GM19463 (cell line): ENCODE data around the gene PTPRD.
"Not testable (repeated sequence)": the region's sequence is repeated elsewhere in the genome, so short reads cannot be mapped to it uniquely, and the experiment has no call there.

ENCODE experiments used
- ATAC-seq: cut with Tn5 transposase; IDR thresholded peaks from one replicate; pipeline ENCODE4 v1.9.1; 2021; ENCODE audit warnings: mild to moderate bottlenecking, moderate library complexity; ENCODE audit not compliant: unreplicated experiment

The PTPRD gene

DNA sequence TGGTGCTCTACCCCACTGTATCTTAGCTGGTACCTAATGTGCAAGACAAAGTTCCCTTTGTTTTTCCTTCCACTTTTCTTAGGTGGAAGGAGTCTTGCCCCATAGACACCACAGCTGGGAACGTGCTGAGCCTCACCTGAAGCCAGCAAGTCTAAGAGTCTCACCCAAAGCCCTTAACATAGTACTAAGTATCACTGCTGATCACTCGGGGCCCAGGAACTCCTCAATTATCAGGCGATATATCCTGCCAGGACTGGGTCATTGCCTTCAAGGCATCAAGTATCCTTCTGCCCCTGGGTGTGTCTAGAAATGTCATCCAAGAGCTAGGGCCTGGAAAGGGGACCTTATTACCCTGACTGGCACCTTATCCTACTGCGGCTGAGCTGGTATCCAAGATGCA lies 123.9 kb downstream of the PTPRD start:
- ATAC-seq = no peak

GRCh38 chr9:10479172-10479571 lies 133.6 kb downstream of the PTPRD start:
- no peak for ATAC-seq

GRCh38 chr9:10449201-10449617 lies 163.6 kb downstream of the PTPRD start:
- not testable (repeated sequence) for ATAC-seq

DNA sequence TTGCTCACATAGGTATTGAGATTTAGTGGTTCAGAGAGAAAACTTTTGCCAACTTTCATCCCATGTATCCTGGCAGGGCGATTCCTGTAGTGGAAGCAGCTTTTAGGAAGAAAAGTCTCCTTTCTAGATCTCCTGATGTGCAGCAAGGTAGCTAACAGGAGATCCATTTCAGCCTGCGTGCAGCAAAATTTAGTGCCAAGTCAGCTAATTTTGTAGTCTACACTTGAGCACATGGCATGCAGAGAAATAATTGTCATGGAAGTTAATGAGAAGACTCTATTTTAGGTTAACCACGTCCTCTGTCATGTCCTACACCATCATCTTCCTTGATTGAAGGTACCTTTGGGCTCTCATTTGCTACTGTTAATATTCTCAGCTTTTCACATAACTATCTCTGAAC lies 165.8 kb downstream of the PTPRD start:
- ATAC-seq = no peak

- no peak for ATAC-seq
Measured at GRCh38 chr9:10443868-10444204, 169.0 kb downstream of the PTPRD start.

DNA sequence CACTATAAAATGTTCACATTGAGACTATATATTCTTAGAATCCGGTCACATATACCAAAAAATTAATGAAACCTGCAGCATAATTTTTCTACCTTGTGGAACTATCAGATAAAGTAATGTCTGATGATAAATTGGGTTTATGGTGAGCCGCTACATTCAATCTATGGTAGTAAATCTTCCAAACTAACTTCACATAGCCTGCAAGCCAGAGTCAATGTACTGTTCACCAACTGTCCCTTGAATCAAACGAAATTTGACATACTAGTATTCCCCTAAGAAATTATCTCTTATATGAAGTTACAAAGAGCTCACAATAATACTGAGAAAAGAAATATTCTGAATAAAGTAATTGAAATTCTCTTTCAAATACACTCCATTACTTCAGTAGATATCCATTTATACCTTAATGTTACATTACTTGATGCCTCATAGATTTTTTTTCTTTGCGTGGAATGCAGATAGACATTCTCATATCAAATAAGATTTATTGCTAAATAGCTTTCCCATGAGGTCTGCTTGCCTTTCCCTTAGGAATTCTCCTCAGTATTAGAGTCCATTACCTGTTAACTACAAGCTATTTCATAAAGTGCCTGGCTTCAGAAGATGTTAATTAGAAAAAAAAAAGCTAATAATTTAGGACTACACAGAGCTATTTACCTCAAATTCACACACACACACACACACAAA lies 169.5 kb downstream of the PTPRD start:
- no peak for ATAC-seq

- ATAC-seq = no peak
Measured at GRCh38 chr9:10438955-10439354, 173.8 kb downstream of the PTPRD start.

GRCh38 chr9:10436756-10437155 lies 176.0 kb downstream of the PTPRD start:
- no peak for ATAC-seq

DNA sequence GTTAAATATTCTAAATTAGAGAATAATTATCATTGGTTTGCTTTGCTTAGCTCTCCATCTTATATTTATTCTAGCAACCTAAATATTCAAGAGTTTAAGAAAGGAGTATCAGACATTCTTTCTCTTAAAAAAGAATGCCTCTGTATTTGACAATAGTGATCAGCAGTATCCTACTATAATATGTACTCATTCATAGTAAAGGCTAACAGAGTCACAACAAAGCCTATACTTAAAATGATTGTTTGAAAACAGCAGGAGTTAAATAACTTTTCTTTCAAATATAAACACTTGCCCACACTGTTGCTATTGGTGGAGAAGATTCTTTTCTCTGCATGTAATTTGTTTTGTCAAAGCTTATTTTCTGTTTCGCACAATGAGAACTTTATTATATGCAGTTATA lies 178.4 kb downstream of the PTPRD start:
- ATAC-seq = no peak

DNA sequence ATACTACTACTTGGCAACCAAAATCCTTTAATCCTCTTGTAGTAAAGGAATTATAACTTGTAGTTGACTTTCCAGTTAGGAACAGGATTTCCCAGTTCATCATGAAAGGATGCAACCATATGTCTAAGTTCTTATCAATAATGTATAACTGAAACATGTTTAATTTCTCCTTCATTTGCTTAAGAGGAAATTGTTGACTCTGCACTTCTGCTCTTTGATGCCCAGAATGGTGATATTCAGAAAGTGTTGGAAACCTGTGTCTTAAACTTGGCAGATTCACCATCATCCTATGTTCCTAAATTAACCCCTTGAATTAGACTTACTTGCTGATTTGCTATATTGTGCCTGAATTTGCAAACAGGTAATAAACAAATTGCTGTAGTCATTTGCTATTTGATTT lies 201.5 kb downstream of the PTPRD start:
- no peak for ATAC-seq

DNA sequence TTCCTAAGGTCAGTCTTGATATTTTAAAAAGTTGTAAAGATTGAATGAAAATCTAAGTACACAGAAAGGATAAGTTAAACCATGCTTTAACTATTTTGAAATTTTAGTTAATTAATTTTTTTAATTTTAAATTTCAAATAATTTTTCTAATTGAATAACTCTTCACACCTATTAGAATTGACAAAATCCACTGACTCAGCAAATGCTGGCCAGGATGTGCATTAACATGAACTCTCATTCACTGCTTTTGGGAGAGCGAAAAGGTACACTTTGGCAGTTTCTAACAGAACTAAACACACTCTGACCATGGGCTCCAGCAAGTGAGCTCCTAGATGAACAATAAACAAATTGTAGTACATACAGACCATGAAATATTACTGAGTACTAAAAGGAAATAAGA lies 209.5 kb downstream of the PTPRD start:
- ATAC-seq = no peak

GRCh38 chr9:10396615-10397014 lies 216.2 kb downstream of the PTPRD start:
- ATAC-seq = no peak

DNA sequence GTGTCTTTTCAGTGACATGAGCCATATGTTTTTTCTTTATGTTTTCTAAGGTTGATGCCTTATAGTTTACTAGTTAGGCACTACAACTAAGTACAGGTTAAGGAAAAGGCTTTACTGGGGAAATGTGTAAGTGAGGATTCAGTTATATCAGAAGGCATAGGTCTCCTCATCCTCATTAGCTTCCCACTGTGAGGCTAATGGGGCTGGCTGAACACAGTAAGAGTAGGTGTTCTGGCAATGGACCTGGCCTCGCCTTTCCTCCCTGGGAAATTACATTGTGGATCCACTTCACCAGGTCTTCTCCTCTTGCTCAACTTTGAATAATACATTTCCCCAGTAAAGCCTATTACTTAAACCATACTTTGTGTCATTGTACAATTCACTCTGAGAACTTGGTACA lies 225.5 kb downstream of the PTPRD start:
- no peak for ATAC-seq

- ATAC-seq = no peak
Measured at GRCh38 chr9:10371824-10372223, 241.0 kb downstream of the PTPRD start.

DNA sequence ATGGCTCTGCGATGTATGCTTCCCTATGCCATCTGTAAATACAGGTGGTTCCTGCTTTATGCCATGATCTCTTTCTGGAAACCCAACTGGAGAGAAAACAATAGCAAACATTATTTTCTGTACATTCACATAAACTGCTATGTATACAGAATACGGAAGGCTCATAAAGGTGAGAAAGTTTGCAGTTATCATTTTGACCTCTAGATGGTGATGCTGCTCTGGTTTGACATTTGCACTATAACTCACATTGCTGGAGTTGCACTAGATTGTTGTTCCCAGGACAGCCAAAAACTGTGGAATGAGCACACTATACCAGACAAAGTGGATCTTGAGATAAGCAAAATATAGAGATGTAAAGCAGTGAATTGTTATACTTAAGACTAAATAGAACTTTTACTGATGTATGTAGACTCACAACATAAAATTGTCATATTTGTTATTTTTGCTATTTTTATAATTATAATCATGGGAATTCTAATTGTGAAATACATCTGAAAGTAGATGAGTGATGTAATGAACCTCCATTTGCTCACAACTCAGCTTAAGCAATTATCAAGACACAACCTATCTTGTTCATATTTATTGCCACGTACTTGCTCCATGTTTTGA lies 246.5 kb downstream of the PTPRD start:
- ATAC-seq = peak; percentile 89

DNA sequence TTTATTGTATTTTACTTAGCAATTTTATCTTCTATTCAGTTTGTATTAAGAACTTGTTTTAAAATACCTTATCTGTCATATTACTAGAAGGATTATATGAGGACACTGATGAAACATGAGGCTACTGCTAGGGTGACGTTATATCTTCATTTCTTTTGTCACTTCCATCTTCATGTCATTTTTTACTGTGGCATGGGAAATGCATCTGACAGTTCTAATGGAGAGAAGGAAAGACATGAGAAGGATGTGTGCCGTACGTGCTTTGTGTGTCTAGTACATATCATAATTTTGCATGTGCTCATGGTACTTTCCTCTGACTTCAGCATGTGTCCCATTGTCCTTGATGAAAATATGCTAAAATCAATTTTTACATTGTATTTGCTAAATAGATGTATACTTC lies 258.2 kb downstream of the PTPRD start:
- no peak for ATAC-seq

DNA sequence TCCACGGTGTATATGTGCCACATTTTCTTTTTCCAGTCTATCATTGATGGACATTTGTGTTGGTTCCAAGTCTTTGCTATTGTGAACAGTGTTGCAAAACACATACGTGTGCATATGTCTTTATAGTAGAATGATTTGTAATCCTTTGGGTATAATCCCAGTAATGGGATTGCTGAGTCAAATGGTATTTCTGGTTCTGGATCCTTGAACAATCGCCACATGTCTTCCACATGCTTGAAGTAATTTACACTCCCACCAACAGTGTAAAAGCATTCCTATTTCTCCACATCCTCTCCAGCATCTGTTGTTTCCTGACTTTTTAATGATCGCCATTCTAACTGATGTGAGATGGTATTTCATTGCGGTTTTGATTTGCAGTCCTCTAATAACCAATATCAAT lies 267.2 kb downstream of the PTPRD start:
- not testable (repeated sequence) for ATAC-seq

GRCh38 chr9:10341057-10341456 lies 271.7 kb downstream of the PTPRD start:
- no peak for ATAC-seq

DNA sequence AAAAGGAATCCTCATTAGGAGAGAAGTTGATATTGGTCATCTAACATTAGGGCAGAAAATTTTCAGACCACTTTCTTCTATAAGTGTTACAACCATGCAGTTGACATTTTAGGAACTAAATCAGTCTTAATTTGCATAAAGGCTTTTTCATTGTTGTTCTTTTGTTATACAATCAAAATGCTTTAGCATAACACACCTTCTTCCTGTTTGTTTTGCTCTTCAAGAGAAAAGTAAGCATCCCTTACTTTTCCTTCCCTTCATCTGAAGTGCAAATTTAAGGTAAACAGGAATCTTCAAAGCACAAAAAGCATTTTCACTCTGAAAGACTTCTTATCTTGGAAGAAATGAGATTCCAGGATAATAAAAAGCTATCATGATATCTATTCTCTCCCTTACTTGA lies 273.6 kb downstream of the PTPRD start:
- ATAC-seq = no peak

- ATAC-seq = no peak
Measured at GRCh38 chr9:10331157-10331556, 281.6 kb downstream of the PTPRD start.

DNA sequence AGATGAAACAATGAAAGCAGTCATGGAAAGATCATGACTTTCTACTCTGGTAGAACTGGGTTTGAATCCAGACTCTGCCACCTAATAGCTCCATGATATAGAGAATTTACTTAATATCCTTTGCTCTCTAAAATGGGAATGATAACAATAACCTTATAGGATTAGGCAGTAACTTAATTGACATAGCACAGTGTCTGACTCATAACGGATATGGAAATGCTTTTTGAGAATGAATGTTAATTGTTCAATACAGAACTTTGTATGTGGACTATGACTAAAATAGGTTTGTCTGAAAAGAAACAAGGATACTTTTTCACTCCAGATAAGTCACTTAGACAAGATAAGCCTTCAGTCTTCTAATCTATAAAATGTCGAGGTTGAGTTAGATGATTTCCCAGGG lies 330.7 kb downstream of the PTPRD start:
- no peak for ATAC-seq

DNA sequence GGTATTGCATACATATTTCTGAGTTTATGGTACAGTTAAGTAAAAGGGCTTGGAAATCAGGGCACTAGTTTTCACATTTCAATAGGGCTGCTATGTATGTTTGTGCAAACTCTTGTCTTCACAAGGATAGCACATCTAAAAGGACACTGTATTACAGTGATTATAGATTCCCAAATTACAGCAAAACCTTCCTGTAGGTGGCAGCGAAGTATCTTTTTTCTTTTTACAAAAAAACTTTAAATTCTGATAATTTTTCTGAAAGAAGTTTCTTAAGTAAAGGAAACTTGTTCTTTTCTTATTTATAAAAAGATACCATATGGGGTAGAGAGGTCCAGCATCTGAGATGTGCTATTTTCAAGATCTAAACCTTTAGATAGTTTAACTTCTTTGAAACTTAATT lies 337.8 kb downstream of the PTPRD start:
- no peak for ATAC-seq

- ATAC-seq = no peak
Measured at GRCh38 chr9:10274175-10274574, 338.6 kb downstream of the PTPRD start.
